ENCODE results near the gene MAP7. TPM values are rescaled to one million over a fixed set of nuclear protein-coding genes. Genes with fewer than 3 reads are reported as not detected.

Gene MAP7
- total and polyA plus RNA-seq, 2 experiments from 2014 or later: 0.76 to 0.79 TPM

- DNase-seq: no peak
- Histone ChIP-seq H3K4me1 (ENCODE audit: insufficient read depth) (no peaks in the 10 kb centered on the region), H3K9me3 (ENCODE audit: low read depth) (no peaks in the 10 kb centered on the region), H3K9me2 (ENCODE audit: insufficient read depth) (no peaks in the 10 kb centered on the region), H3K36me3 (ENCODE audit: low read depth) (no peaks in the 10 kb centered on the region), H4K20me1 (ENCODE audit: insufficient read depth) (no peaks in the 10 kb centered on the region), H3K4me2 (ENCODE audit: unreplicated experiment) (no peak overlapping the region), H3K79me2 (ENCODE audit: insufficient read depth) (no peaks in the 10 kb centered on the region), H3K9ac (no peak overlapping the region), H3K27me3 (replicated peaks; ENCODE audit: insufficient read depth) (no peaks in the 10 kb centered on the region), H3F3A (ENCODE audit: insufficient read depth) (no peaks in the 10 kb centered on the region), H2AFZ (no peak overlapping the region), H3K4me3 (no peak overlapping the region), H3K27ac (no peak overlapping the region)
- WGBS, 2 experiments (ENCODE audit: low coverage in 1 of 2, low lambda C conversion rate in 2 of 2, missing lambda C conversion rate in 2 of 2): 57 to 59% methylated on average over 11 of the region's 11 CpGs
- in situ Hi-C loops (cut with MboI): no loop called here
- TF ChIP-seq EZH2 (IDR thresholded peaks at IDR 0.05; ENCODE audit: insufficient read depth, poor library complexity, severe bottlenecking) (no peak), EZH2phosphoT487 (IDR thresholded peaks at IDR 0.05; ENCODE audit: insufficient read depth, low read depth) (no peak)
These were observed 184.4 kb downstream of the MAP7 start for GRCh38 chr6:136365776-136366354.

- in situ Hi-C loops (cut with MboI): no loop called here
- Histone ChIP-seq H4K20me1 (ENCODE audit: insufficient read depth) (no peaks in the 10 kb centered on the region), H3K27me3 (replicated peaks; ENCODE audit: insufficient read depth) (no peaks in the 10 kb centered on the region), H3K9me2 (ENCODE audit: insufficient read depth) (no peaks in the 10 kb centered on the region), H3K4me2 (ENCODE audit: unreplicated experiment) (no peak overlapping the region), H3K9ac (no peak overlapping the region), H3K79me2 (ENCODE audit: insufficient read depth) (no peaks in the 10 kb centered on the region), H3K4me3 (no peak overlapping the region), H3K36me3 (ENCODE audit: low read depth) (no peaks in the 10 kb centered on the region), H3K4me1 (ENCODE audit: insufficient read depth) (no peaks in the 10 kb centered on the region), H3K9me3 (ENCODE audit: low read depth) (no peaks in the 10 kb centered on the region), H3F3A (ENCODE audit: insufficient read depth) (no peaks in the 10 kb centered on the region), H2AFZ (no peak overlapping the region), H3K27ac (no peak overlapping the region)
- TF ChIP-seq EZH2phosphoT487 (IDR thresholded peaks at IDR 0.05; ENCODE audit: insufficient read depth, low read depth): no peak
- TF ChIP-seq EZH2 (IDR thresholded peaks at IDR 0.05; ENCODE audit: insufficient read depth, poor library complexity, severe bottlenecking): no peak
- DNase-seq: no peak
- 69 to 79% methylated on average over 11 of the region's 11 CpGs for WGBS, 2 experiments (ENCODE audit: low coverage in 1 of 2, low lambda C conversion rate in 2 of 2, missing lambda C conversion rate in 2 of 2)
These were observed 187.5 kb downstream of the MAP7 start for GRCh38 chr6:136362421-136363356.

- in situ Hi-C loops (cut with MboI): no loop called here
- no peak overlapping the region for H2AFZ ChIP-seq
- no peak overlapping the region for H3K9ac ChIP-seq
- H3K9me3 ChIP-seq (ENCODE audit: low read depth): no peaks in the 10 kb centered on the region
- H3K27ac ChIP-seq: no peak overlapping the region
- no peaks in the 10 kb centered on the region for H3K9me2 ChIP-seq (ENCODE audit: insufficient read depth)
- H3K36me3 ChIP-seq (ENCODE audit: low read depth): no peaks in the 10 kb centered on the region
- H3K27me3 ChIP-seq (replicated peaks; ENCODE audit: insufficient read depth): no peaks in the 10 kb centered on the region
- no peak overlapping the region for H3K4me2 ChIP-seq (ENCODE audit: unreplicated experiment)
- no peaks in the 10 kb centered on the region for H3K4me1 ChIP-seq (ENCODE audit: insufficient read depth)
- no peaks in the 10 kb centered on the region for H3K79me2 ChIP-seq (ENCODE audit: insufficient read depth)
- WGBS, 2 experiments (ENCODE audit: low coverage in 1 of 2, low lambda C conversion rate in 2 of 2, missing lambda C conversion rate in 2 of 2): 77 to 79% methylated on average over 2 of the region's 2 CpGs
- H3F3A ChIP-seq (ENCODE audit: insufficient read depth): no peaks in the 10 kb centered on the region
- TF ChIP-seq EZH2 (IDR thresholded peaks at IDR 0.05; ENCODE audit: insufficient read depth, poor library complexity, severe bottlenecking): no peak
- no peak for TF ChIP-seq EZH2phosphoT487 (IDR thresholded peaks at IDR 0.05; ENCODE audit: insufficient read depth, low read depth)
- H3K4me3 ChIP-seq: no peak overlapping the region
- no peaks in the 10 kb centered on the region for H4K20me1 ChIP-seq (ENCODE audit: insufficient read depth)
- DNase-seq: no peak
These were observed 188.4 kb downstream of the MAP7 start for GRCh38 chr6:136361787-136362186.

GRCh38 chr6:136360783-136361182, 189.4 kb downstream of the MAP7 start:
- no peak overlapping the region for H3K9ac ChIP-seq

More at GRCh38 chr6:136360783-136361182, 189.4 kb downstream of the MAP7 start:
- TF ChIP-seq EZH2 (IDR thresholded peaks at IDR 0.05; ENCODE audit: insufficient read depth, poor library complexity, severe bottlenecking) (no peak), EZH2phosphoT487 (IDR thresholded peaks at IDR 0.05; ENCODE audit: insufficient read depth, low read depth) (no peak)
- H3K4me2 ChIP-seq (ENCODE audit: unreplicated experiment): no peak overlapping the region
- H3K4me1 ChIP-seq (ENCODE audit: insufficient read depth): no peaks in the 10 kb centered on the region
- no peaks in the 10 kb centered on the region for H3K27me3 ChIP-seq (replicated peaks; ENCODE audit: insufficient read depth)
- H3K9me2 ChIP-seq (ENCODE audit: insufficient read depth): no peaks in the 10 kb centered on the region
- H3K27ac ChIP-seq: no peak overlapping the region
- no peaks in the 10 kb centered on the region for H3K79me2 ChIP-seq (ENCODE audit: insufficient read depth)
- H3K36me3 ChIP-seq (ENCODE audit: low read depth): no peaks in the 10 kb centered on the region
- 90 to 91% methylated on average over 23 to 30 of the region's 30 CpGs for WGBS, 2 experiments (ENCODE audit: low coverage in 1 of 2, low lambda C conversion rate in 2 of 2, missing lambda C conversion rate in 2 of 2)
- DNase-seq: no peak
- no peak overlapping the region for H3K4me3 ChIP-seq
- no peak overlapping the region for H2AFZ ChIP-seq
- in situ Hi-C loops (cut with MboI): no loop called here
- H3F3A ChIP-seq (ENCODE audit: insufficient read depth): no peaks in the 10 kb centered on the region
- no peaks in the 10 kb centered on the region for H4K20me1 ChIP-seq (ENCODE audit: insufficient read depth)
- no peaks in the 10 kb centered on the region for H3K9me3 ChIP-seq (ENCODE audit: low read depth)

All from GM23248 (cell line).